PC-9 (cell line): ENCODE data around the gene SSH3.

Experiments used
- EZH2 ChIP-seq: fragments of 200-600 bp; sonication (generic); IDR thresholded peaks from 2 replicates; pipeline ENCODE4 v1.8.0; 2017; ENCODE audit warnings: antibody characterized with exemption, low read depth
- TF ChIP-seq, protein P1 (sequence below): fragments of 200-600 bp; sonication (generic); conservative IDR thresholded peaks from 2 replicates; pipeline ENCODE4 v1.6.1; 2017; ENCODE audit warnings: mixed run types, antibody characterized with exemption, mild to moderate bottlenecking, moderate library complexity

- TF ChIP-seq, protein P1, sequence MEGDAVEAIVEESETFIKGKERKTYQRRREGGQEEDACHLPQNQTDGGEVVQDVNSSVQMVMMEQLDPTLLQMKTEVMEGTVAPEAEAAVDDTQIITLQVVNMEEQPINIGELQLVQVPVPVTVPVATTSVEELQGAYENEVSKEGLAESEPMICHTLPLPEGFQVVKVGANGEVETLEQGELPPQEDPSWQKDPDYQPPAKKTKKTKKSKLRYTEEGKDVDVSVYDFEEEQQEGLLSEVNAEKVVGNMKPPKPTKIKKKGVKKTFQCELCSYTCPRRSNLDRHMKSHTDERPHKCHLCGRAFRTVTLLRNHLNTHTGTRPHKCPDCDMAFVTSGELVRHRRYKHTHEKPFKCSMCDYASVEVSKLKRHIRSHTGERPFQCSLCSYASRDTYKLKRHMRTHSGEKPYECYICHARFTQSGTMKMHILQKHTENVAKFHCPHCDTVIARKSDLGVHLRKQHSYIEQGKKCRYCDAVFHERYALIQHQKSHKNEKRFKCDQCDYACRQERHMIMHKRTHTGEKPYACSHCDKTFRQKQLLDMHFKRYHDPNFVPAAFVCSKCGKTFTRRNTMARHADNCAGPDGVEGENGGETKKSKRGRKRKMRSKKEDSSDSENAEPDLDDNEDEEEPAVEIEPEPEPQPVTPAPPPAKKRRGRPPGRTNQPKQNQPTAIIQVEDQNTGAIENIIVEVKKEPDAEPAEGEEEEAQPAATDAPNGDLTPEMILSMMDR: no peak
- TF ChIP-seq EZH2: no peak
These were observed 41.2 kb upstream of the SSH3 start for GRCh38 chr11:67261946-67262681.
